22Rv1 (cell line): ENCODE data around the gene DNAH8.

ENCODE experiments used
- CTCF ChIP-seq: fragments of 450-650 bp; IDR thresholded peaks from 2 replicates; pipeline ENCODE4 v1.5.1; 2017; ENCODE audit warnings: mild to moderate bottlenecking
- ZFX ChIP-seq: fragments of 450-650 bp; IDR thresholded peaks from 2 replicates; pipeline ENCODE4 v1.6.1; 2017; ENCODE audit warnings: antibody characterized with exemption, borderline replicate concordance

GRCh38 chr6:38796006-38796405 is 80.9 kb downstream of the DNAH8 start:
- TF ChIP-seq CTCF (no peak), ZFX (no peak)
